Astrocyte (in vitro differentiated cells and primary cell): ENCODE measurements around the gene PCYT1A. TPM values are rescaled to one million over a fixed set of nuclear protein-coding genes. Genes with fewer than 3 reads are reported as not detected.

ENCODE experiments used
- DNase-seq: peaks from one replicate; pipeline ENCODE4 v3.0.0-alpha.2; 2010; ENCODE audit warnings: low read depth
- FAIRE-seq: peaks from 2 replicates; lab custom pipeline; 2011; peaks lifted over from hg19 to GRCh38; lab: Jason Lieb, UNC
- H2AFZ ChIP-seq: 2 replicates; pipeline ENCODE4 v1.6.0; 2012; ENCODE audit warnings: low read depth, low read length, inconsistent platforms
- H3K27ac ChIP-seq: 2 replicates; pipeline ENCODE4 v1.5.1; 2011; ENCODE audit warnings: low read depth, low read length, inconsistent platforms
- H3K27me3 ChIP-seq: 2 replicates; pipeline ENCODE4 v1.6.0; 2011; ENCODE audit warnings: low read length, inconsistent platforms; ENCODE audit not compliant: insufficient read depth
- H3K36me3 ChIP-seq: 2 replicates; pipeline ENCODE4 v1.5.1; 2011; ENCODE audit warnings: low read length, inconsistent platforms; ENCODE audit not compliant: insufficient read depth
- H3K4me1 ChIP-seq: 2 replicates; pipeline ENCODE4 v1.5.1; 2011; ENCODE audit warnings: low read length, inconsistent platforms; ENCODE audit not compliant: insufficient read depth
- H3K4me2 ChIP-seq: 2 replicates; pipeline ENCODE4 v1.6.0; 2012; ENCODE audit warnings: low read length, inconsistent platforms
- H3K4me3 ChIP-seq: 2 replicates; pipeline ENCODE4 v1.5.1; 2011; ENCODE audit warnings: low read depth, mild to moderate bottlenecking, low read length, inconsistent platforms; ENCODE audit not compliant: insufficient read depth
- H3K79me2 ChIP-seq: 2 replicates; pipeline ENCODE4 v1.6.0; 2012; ENCODE audit warnings: mild to moderate bottlenecking, low read length, inconsistent platforms; ENCODE audit not compliant: insufficient read depth
- H3K9ac ChIP-seq: 2 replicates; pipeline ENCODE4 v1.6.0; 2012; ENCODE audit warnings: mild to moderate bottlenecking, low read length, inconsistent platforms
- H3K9me3 ChIP-seq: 2 replicates; pipeline ENCODE4 v1.5.1; 2012; ENCODE audit warnings: low read depth, mild to moderate bottlenecking, low read length, inconsistent platforms; ENCODE audit not compliant: insufficient read depth
- H4K20me1 ChIP-seq: 2 replicates; pipeline ENCODE4 v1.6.0; 2012; ENCODE audit warnings: low read length, inconsistent platforms; ENCODE audit not compliant: insufficient read depth
- H3K27ac Mint-ChIP-seq: one replicate; pipeline ENCODE4 v1.8.0; 2021; ENCODE audit warnings: mild to moderate bottlenecking, mixed read lengths; ENCODE audit not compliant: unreplicated experiment
- H3K27me3 Mint-ChIP-seq: one replicate; pipeline ENCODE4 v1.8.0; 2021; ENCODE audit warnings: low read depth, mixed read lengths; ENCODE audit not compliant: unreplicated experiment
- H3K36me3 Mint-ChIP-seq: one replicate; pipeline ENCODE4 v1.8.0; 2021; ENCODE audit warnings: low read depth, mixed read lengths; ENCODE audit not compliant: unreplicated experiment
- H3K4me1 Mint-ChIP-seq: one replicate; pipeline ENCODE4 v1.8.0; 2021; ENCODE audit warnings: low read depth, mixed read lengths; ENCODE audit not compliant: unreplicated experiment
- H3K4me3 Mint-ChIP-seq: one replicate; pipeline ENCODE4 v1.8.0; 2021; ENCODE audit warnings: mild to moderate bottlenecking, moderate library complexity, mixed read lengths; ENCODE audit not compliant: unreplicated experiment
- H3K9me3 Mint-ChIP-seq: one replicate; pipeline ENCODE4 v1.8.0; 2021; ENCODE audit warnings: mild to moderate bottlenecking, mixed read lengths; ENCODE audit not compliant: unreplicated experiment
- EZH2 ChIP-seq: IDR thresholded peaks from 2 replicates; pipeline ENCODE4 v1.6.1; 2012; ENCODE audit warnings: mild to moderate bottlenecking, low read length, inconsistent platforms; ENCODE audit not compliant: insufficient read depth
- total RNA-seq: library from RNA; stranded (reverse); gene quantifications from 2 replicates; pipeline ENCODE4 v1.2.1, GENCODE V29; 2021
- TF ChIP-seq, protein P1 (sequence below): IDR thresholded peaks from 2 replicates; pipeline ENCODE4 v1.5.1; 2011; ENCODE audit warnings: low read depth, mild to moderate bottlenecking, inconsistent platforms, low read length, moderate library complexity; ENCODE audit not compliant: insufficient read depth

Gene PCYT1A
- total RNA-seq, 1 donor from 2014 or later, result 92.6 TPM

DNA sequence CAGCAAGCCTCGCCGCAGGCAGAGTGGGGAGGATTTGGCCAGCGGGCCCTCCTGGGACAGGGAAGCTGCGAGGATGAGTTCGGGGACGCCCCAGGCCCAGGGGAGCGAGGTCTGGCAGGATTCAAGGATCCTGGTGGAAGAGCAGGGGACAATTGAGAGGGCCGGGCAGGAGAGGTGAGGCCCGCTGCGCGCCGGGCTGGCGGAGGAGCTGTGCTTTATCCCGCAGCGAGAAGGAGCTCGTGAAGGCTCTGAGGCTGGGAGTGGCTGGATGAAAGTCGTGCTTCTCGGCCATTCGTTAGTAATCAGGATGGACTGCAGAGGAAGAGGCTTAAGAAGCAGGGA lies 67.6 kb downstream of the PCYT1A start:
- no peaks in the 10 kb centered on the region for H3K9me3 ChIP-seq
- peaks cover 6% of the 10 kb centered on the region for H3K27me3 Mint-ChIP-seq
- peak overlapping the region; percentile 57 for H2AFZ ChIP-seq
- H3K4me3 ChIP-seq, result no peak overlapping the region
- no peak for FAIRE-seq
- H3K4me2 ChIP-seq, result peak overlapping the region; percentile 78
- peaks cover 5% of the 10 kb centered on the region for H3K4me1 Mint-ChIP-seq
- H3K27ac ChIP-seq, result peak overlapping the region; percentile 16
- no peak overlapping the region for H3K27ac Mint-ChIP-seq
- H3K9me3 Mint-ChIP-seq, result no peaks in the 10 kb centered on the region
- peaks cover 9% of the 10 kb centered on the region for H3K4me1 ChIP-seq
- no peaks in the 10 kb centered on the region for H3K79me2 ChIP-seq
- no peaks in the 10 kb centered on the region for H4K20me1 ChIP-seq
- peaks cover 3% of the 10 kb centered on the region for H3K36me3 Mint-ChIP-seq
- DNase-seq, result no peak
- no peaks in the 10 kb centered on the region for H3K36me3 ChIP-seq
- peaks cover 3% of the 10 kb centered on the region for H3K27me3 ChIP-seq
- H3K9ac ChIP-seq, result peak overlapping the region; percentile 17
- TF ChIP-seq EZH2, result no peak
- TF ChIP-seq, protein P1, sequence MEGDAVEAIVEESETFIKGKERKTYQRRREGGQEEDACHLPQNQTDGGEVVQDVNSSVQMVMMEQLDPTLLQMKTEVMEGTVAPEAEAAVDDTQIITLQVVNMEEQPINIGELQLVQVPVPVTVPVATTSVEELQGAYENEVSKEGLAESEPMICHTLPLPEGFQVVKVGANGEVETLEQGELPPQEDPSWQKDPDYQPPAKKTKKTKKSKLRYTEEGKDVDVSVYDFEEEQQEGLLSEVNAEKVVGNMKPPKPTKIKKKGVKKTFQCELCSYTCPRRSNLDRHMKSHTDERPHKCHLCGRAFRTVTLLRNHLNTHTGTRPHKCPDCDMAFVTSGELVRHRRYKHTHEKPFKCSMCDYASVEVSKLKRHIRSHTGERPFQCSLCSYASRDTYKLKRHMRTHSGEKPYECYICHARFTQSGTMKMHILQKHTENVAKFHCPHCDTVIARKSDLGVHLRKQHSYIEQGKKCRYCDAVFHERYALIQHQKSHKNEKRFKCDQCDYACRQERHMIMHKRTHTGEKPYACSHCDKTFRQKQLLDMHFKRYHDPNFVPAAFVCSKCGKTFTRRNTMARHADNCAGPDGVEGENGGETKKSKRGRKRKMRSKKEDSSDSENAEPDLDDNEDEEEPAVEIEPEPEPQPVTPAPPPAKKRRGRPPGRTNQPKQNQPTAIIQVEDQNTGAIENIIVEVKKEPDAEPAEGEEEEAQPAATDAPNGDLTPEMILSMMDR, result no peak
- H3K4me3 Mint-ChIP-seq, result no peak overlapping the region

DNA sequence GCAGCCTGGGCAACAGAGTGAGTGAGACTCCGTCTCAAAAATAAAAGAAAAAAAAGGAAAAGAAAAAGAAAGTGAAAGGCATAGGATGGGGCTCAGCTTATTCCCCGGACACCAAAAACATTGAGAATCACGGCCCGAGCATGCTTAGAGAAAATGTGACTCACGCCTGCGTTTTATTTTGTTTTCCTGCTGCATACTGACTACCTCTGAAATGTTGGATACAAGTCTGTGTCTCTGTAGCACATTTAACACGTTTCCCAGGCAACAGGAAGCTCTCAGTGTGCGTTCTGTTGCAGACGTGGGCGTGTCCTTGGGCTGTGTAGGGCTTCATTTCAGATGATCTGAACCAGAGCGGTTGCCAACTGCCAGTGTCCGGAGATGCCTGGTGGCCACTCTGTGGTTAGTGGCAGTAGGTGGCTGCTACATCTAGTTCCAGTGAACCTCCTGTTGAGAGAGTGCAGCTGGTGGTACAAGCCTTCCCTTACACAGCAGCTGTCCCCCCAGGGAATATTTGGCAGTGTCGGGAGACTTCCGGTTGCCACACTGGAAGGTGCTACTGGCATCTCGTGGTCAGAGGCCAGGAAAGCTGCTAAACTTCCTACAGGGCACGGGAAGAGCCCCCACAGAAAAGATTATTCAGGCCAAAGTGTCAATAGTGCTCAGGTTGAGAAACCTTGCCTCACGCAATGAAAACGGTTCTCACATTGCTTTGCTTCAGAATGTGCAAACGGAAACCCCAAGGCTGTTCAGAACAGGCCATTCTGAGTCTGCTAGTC lies 68.1 kb downstream of the PCYT1A start:
- peak overlapping the region; percentile 17 for H3K9ac ChIP-seq
- DNase-seq (peak; percentile 88), FAIRE-seq (peak; percentile 83)
- H3K9me3 ChIP-seq, result no peaks in the 10 kb centered on the region
- no peaks in the 10 kb centered on the region for H3K9me3 Mint-ChIP-seq
- peaks cover 9% of the 10 kb centered on the region for H3K4me1 ChIP-seq
- no peaks in the 10 kb centered on the region for H3K36me3 ChIP-seq
- H3K27ac Mint-ChIP-seq, result no peak overlapping the region
- peaks cover 8% of the 10 kb centered on the region for H3K27me3 Mint-ChIP-seq
- H3K4me2 ChIP-seq, result peak overlapping the region; percentile 78
- peak overlapping the region; percentile 57 for H2AFZ ChIP-seq
- peaks cover 5% of the 10 kb centered on the region for H3K4me1 Mint-ChIP-seq
- peak overlapping the region; percentile 16 for H3K27ac ChIP-seq
- peak overlapping the region; percentile 46 for H3K4me3 ChIP-seq
- no peaks in the 10 kb centered on the region for H3K79me2 ChIP-seq
- H3K27me3 ChIP-seq, result peaks cover 3% of the 10 kb centered on the region
- no peaks in the 10 kb centered on the region for H4K20me1 ChIP-seq
- H3K4me3 Mint-ChIP-seq, result peak overlapping the region; percentile 54
- peaks cover 3% of the 10 kb centered on the region for H3K36me3 Mint-ChIP-seq
- TF ChIP-seq, protein P1, result no peak
- TF ChIP-seq EZH2, result no peak

DNA sequence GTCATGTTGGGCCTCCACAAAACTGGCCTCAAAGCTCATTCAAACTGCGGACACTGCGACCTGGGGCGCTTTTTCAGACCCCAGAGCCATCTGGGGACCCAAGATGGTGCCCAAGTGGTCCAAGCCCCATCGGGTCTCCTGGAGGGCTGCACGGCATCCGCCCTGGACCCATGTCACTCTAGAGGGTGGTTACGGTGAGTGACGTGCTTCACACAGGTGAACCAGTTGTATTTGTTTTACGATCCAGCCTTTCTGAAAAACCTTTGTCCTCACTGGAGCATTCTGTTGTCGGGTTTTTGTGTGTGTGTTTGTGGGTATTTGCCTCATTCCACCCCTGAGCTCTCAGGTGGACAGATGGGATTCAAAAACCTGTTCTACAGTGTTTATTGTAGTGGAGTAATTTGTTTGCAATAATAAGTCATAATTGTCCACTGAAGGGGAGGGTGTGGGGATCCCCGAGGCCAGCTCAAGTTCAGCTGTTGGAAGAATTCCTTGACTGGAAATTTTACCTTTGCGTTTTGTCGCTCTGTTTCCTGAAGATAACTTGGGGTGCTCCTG lies 69.3 kb downstream of the PCYT1A start:
- Mint-ChIP-seq H3K36me3 (peaks cover 7% of the 10 kb centered on the region), H3K9me3 (no peaks in the 10 kb centered on the region), H3K27ac (no peak overlapping the region), H3K4me3 (no peak overlapping the region), H3K27me3 (peaks cover 12% of the 10 kb centered on the region), H3K4me1 (peaks cover 5% of the 10 kb centered on the region)
- TF ChIP-seq EZH2, result no peak
- TF ChIP-seq, protein P1, result no peak
- Histone ChIP-seq H3K27ac (no peak overlapping the region), H3K4me1 (peaks cover 9% of the 10 kb centered on the region), H3K9ac (no peak overlapping the region), H4K20me1 (no peaks in the 10 kb centered on the region), H3K4me2 (no peak overlapping the region), H2AFZ (no peak overlapping the region), H3K79me2 (no peaks in the 10 kb centered on the region), H3K27me3 (peaks cover 3% of the 10 kb centered on the region), H3K36me3 (no peaks in the 10 kb centered on the region), H3K9me3 (no peaks in the 10 kb centered on the region), H3K4me3 (no peak overlapping the region)
- DNase-seq (no peak), FAIRE-seq (no peak)
